ENCODE results near the gene LENG1.
"Not testable (repeated sequence)": the region's sequence is repeated elsewhere in the genome, so short reads cannot be mapped to it uniquely, and the experiment has no call there.

DNA sequence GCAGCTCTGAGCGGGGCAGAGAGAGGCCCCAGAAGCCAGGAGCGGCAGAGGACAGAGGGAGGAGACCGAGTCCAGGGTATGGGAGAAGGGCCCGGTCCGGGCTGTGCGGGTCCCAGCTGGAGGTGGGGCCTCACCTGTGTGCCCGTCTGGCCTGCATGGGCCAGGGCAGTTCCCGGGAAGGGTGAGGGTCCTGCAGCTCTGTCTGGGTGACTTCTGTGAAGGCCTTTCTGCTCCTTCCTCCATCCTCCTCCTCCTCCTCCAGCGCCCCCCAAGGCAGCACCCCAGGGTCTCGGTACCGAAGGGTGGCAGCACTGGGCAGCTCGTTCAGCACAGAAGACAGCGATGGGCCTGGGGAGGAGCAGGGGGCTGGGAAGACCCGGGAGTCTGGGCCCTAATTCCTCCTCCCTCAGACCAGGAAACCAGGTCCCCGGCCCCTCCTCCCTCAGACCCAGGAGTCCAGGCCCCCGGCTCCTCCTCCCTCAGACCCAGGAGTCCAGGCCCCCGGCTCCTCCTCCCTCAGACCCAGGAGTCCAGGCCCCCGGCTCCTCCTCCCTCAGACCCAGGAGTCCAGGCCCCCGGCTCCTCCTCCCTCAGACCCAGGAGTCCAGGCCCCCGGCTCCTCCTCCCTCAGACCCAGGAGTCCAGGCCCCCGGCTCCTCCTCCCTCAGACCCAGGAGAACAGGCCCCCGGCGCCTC is 12.4 kb upstream of the LENG1 start:
- TF ChIP-seq POLR2AphosphoS5 (IDR thresholded peaks at IDR 0.05; ENCODE audit: low read depth); EZH2 (IDR thresholded peaks at IDR 0.05; ENCODE audit: low read depth, unreplicated experiment); EZH2phosphoT487 (IDR thresholded peaks at IDR 0.05; ENCODE audit: unreplicated experiment); JUNB (IDR thresholded peaks at IDR 0.05; ENCODE audit: unreplicated experiment); CREB1 (CRISPR knock-in tag; IDR thresholded peaks at IDR 0.05; ENCODE audit: low read depth); NANOG (IDR thresholded peaks at IDR 0.05; ENCODE audit: borderline replicate concordance); ZNF114 (CRISPR knock-in tag; IDR thresholded peaks at IDR 0.05): not testable (repeated sequence)
- TF ChIP-seq, protein P1, sequence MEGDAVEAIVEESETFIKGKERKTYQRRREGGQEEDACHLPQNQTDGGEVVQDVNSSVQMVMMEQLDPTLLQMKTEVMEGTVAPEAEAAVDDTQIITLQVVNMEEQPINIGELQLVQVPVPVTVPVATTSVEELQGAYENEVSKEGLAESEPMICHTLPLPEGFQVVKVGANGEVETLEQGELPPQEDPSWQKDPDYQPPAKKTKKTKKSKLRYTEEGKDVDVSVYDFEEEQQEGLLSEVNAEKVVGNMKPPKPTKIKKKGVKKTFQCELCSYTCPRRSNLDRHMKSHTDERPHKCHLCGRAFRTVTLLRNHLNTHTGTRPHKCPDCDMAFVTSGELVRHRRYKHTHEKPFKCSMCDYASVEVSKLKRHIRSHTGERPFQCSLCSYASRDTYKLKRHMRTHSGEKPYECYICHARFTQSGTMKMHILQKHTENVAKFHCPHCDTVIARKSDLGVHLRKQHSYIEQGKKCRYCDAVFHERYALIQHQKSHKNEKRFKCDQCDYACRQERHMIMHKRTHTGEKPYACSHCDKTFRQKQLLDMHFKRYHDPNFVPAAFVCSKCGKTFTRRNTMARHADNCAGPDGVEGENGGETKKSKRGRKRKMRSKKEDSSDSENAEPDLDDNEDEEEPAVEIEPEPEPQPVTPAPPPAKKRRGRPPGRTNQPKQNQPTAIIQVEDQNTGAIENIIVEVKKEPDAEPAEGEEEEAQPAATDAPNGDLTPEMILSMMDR (conservative IDR thresholded peaks at IDR 0.05; ENCODE audit: low read depth in 2 of 2) = not testable (repeated sequence)
- TF ChIP-seq, protein P2, sequence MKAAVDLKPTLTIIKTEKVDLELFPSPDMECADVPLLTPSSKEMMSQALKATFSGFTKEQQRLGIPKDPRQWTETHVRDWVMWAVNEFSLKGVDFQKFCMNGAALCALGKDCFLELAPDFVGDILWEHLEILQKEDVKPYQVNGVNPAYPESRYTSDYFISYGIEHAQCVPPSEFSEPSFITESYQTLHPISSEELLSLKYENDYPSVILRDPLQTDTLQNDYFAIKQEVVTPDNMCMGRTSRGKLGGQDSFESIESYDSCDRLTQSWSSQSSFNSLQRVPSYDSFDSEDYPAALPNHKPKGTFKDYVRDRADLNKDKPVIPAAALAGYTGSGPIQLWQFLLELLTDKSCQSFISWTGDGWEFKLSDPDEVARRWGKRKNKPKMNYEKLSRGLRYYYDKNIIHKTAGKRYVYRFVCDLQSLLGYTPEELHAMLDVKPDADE (IDR thresholded peaks at IDR 0.05) = not testable (repeated sequence)
- TF ChIP-seq, protein P3, sequence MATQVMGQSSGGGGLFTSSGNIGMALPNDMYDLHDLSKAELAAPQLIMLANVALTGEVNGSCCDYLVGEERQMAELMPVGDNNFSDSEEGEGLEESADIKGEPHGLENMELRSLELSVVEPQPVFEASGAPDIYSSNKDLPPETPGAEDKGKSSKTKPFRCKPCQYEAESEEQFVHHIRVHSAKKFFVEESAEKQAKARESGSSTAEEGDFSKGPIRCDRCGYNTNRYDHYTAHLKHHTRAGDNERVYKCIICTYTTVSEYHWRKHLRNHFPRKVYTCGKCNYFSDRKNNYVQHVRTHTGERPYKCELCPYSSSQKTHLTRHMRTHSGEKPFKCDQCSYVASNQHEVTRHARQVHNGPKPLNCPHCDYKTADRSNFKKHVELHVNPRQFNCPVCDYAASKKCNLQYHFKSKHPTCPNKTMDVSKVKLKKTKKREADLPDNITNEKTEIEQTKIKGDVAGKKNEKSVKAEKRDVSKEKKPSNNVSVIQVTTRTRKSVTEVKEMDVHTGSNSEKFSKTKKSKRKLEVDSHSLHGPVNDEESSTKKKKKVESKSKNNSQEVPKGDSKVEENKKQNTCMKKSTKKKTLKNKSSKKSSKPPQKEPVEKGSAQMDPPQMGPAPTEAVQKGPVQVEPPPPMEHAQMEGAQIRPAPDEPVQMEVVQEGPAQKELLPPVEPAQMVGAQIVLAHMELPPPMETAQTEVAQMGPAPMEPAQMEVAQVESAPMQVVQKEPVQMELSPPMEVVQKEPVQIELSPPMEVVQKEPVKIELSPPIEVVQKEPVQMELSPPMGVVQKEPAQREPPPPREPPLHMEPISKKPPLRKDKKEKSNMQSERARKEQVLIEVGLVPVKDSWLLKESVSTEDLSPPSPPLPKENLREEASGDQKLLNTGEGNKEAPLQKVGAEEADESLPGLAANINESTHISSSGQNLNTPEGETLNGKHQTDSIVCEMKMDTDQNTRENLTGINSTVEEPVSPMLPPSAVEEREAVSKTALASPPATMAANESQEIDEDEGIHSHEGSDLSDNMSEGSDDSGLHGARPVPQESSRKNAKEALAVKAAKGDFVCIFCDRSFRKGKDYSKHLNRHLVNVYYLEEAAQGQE (IDR thresholded peaks at IDR 0.05; ENCODE audit: unreplicated experiment) = not testable (repeated sequence)
- TF ChIP-seq, protein P4, sequence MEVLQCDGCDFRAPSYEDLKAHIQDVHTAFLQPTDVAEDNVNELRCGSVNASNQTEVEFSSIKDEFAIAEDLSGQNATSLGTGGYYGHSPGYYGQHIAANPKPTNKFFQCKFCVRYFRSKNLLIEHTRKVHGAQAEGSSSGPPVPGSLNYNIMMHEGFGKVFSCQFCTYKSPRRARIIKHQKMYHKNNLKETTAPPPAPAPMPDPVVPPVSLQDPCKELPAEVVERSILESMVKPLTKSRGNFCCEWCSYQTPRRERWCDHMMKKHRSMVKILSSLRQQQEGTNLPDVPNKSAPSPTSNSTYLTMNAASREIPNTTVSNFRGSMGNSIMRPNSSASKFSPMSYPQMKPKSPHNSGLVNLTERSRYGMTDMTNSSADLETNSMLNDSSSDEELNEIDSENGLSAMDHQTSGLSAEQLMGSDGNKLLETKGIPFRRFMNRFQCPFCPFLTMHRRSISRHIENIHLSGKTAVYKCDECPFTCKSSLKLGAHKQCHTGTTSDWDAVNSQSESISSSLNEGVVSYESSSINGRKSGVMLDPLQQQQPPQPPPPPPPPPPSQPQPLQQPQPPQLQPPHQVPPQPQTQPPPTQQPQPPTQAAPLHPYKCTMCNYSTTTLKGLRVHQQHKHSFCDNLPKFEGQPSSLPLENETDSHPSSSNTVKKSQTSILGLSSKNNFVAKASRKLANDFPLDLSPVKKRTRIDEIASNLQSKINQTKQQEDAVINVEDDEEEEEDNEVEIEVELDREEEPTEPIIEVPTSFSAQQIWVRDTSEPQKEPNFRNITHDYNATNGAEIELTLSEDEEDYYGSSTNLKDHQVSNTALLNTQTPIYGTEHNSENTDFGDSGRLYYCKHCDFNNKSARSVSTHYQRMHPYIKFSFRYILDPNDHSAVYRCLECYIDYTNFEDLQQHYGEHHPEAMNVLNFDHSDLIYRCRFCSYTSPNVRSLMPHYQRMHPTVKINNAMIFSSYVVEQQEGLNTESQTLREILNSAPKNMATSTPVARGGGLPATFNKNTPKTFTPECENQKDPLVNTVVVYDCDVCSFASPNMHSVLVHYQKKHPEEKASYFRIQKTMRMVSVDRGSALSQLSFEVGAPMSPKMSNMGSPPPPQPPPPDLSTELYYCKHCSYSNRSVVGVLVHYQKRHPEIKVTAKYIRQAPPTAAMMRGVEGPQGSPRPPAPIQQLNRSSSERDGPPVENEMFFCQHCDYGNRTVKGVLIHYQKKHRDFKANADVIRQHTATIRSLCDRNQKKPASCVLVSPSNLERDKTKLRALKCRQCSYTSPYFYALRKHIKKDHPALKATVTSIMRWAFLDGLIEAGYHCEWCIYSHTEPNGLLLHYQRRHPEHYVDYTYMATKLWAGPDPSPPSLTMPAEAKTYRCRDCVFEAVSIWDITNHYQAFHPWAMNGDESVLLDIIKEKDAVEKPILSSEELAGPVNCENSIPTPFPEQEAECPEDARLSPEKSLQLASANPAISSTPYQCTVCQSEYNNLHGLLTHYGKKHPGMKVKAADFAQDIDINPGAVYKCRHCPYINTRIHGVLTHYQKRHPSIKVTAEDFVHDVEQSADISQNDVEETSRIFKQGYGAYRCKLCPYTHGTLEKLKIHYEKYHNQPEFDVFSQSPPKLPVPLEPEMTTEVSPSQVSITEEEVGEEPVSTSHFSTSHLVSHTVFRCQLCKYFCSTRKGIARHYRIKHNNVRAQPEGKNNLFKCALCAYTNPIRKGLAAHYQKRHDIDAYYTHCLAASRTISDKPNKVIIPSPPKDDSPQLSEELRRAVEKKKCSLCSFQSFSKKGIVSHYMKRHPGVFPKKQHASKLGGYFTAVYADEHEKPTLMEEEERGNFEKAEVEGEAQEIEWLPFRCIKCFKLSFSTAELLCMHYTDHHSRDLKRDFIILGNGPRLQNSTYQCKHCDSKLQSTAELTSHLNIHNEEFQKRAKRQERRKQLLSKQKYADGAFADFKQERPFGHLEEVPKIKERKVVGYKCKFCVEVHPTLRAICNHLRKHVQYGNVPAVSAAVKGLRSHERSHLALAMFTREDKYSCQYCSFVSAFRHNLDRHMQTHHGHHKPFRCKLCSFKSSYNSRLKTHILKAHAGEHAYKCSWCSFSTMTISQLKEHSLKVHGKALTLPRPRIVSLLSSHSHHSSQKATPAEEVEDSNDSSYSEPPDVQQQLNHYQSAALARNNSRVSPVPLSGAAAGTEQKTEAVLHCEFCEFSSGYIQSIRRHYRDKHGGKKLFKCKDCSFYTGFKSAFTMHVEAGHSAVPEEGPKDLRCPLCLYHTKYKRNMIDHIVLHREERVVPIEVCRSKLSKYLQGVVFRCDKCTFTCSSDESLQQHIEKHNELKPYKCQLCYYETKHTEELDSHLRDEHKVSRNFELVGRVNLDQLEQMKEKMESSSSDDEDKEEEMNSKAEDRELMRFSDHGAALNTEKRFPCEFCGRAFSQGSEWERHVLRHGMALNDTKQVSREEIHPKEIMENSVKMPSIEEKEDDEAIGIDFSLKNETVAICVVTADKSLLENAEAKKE (CRISPR knock-in tag; IDR thresholded peaks at IDR 0.05) = not testable (repeated sequence)

Measured in GM23338 (cell line).